GM12878 (cell line): ENCODE results near the gene PARP1. TPM values are rescaled to one million over a fixed set of nuclear protein-coding genes. Genes with fewer than 3 reads are reported as not detected.

Source experiments
- ATAC-seq: fragments of 200-7000 bp; cut with Tn5 transposase; 3 replicates; pipeline ENCODE4 v1.9.1; 2020; ENCODE audit warnings: mild to moderate bottlenecking, moderate library complexity
- BruUV-seq: library from RNA; stranded (reverse); fragments of 400-500 nt; replicated peaks from 2 replicates; lab custom pipeline; 2021; lab: Mats Ljungman, UMichigan
- CTCF ChIA-PET: fragments of 300-600 bp; sonication (Branson Sonifier 250); formaldehyde crosslinking; extraction: SDS; loops from one replicate; lab custom pipeline; 2021; ENCODE audit warnings: inconsistent platforms; lab: Yijun Ruan, JAX
- POLR2A ChIA-PET: fragments of 350-600 bp; formaldehyde crosslinking; extraction: SDS; loops from one replicate; lab custom pipeline; 2021; ENCODE audit warnings: inconsistent platforms; lab: Charles Lee
- RAD21 ChIA-PET: fragments of 300-600 bp; sonication (Branson Sonifier 250); formaldehyde crosslinking; loops from one replicate; lab custom pipeline; 2023; ENCODE audit warnings: antibody characterized with exemption; ENCODE audit not compliant: unreplicated experiment; lab: Charles Lee
- SMC1A ChIA-PET: fragments of 300-600 bp; sonication (Branson Sonifier 250); formaldehyde crosslinking; loops from one replicate; lab custom pipeline; 2023; ENCODE audit not compliant: unreplicated experiment, uncharacterized antibody; lab: Charles Lee
- DNase-seq: peaks from one replicate; pipeline ENCODE4 v3.0.0-alpha.2; 2011; ENCODE audit warnings: low read depth, low spot score
- FAIRE-seq: peaks from 3 replicates; lab custom pipeline; 2011; peaks lifted over from hg19 to GRCh38; lab: Jason Lieb, UNC
- H2AFZ ChIP-seq: 2 replicates; pipeline ENCODE4 v1.6.0; 2011; ENCODE audit warnings: low read depth, low read length, control low read depth; ENCODE audit not compliant: control insufficient read depth
- H3K27ac ChIP-seq: 2 replicates; pipeline ENCODE4 v1.5.1; 2011; ENCODE audit warnings: control low read depth; ENCODE audit not compliant: control insufficient read depth, insufficient read depth
- H3K27me3 ChIP-seq, 2 experiments: replicated peaks in 1 of 2; 2 replicates each; pipeline versions ENCODE4 v1.6.0 to v1.6.1; 2011; ENCODE audit warnings: low read length in 1 of 2; ENCODE audit not compliant: control insufficient read depth in 2 of 2, insufficient read depth in 2 of 2
- H3K36me3 ChIP-seq, 2 experiments: 2 replicates each; pipeline ENCODE4 v1.5.1; 2011; ENCODE audit warnings: low read length in 1 of 2; ENCODE audit not compliant: control insufficient read depth in 2 of 2, insufficient read depth in 2 of 2
- H3K4me1 ChIP-seq: 2 replicates; pipeline ENCODE4 v1.6.1; 2011; ENCODE audit warnings: mild to moderate bottlenecking, low read length, moderate library complexity, mixed read lengths; ENCODE audit not compliant: control insufficient read depth, insufficient read depth
- H3K4me2 ChIP-seq: 2 replicates; pipeline ENCODE4 v1.6.0; 2011; ENCODE audit warnings: control low read depth; ENCODE audit not compliant: control insufficient read depth, insufficient read depth
- H3K4me3 ChIP-seq: fragments of 200-600 bp; sonication (generic); 2 replicates; pipeline ENCODE4 v1.5.1; 2016
- H3K79me2 ChIP-seq: 2 replicates; pipeline ENCODE4 v1.6.0; 2011; ENCODE audit warnings: low read length; ENCODE audit not compliant: control insufficient read depth, insufficient read depth
- H3K9ac ChIP-seq: 2 replicates; pipeline ENCODE4 v1.8.0; 2011; ENCODE audit warnings: low read length, control low read depth, mixed read lengths; ENCODE audit not compliant: control insufficient read depth, insufficient read depth
- H3K9me3 ChIP-seq: replicated peaks from 3 replicates; pipeline ENCODE4 v1.5.1; 2011; ENCODE audit warnings: mild to moderate bottlenecking, low read length; ENCODE audit not compliant: control insufficient read depth, insufficient read depth
- H4K20me1 ChIP-seq: 2 replicates; pipeline ENCODE4 v1.6.0; 2011; ENCODE audit not compliant: control insufficient read depth, insufficient read depth
- DPF2 ChIP-seq: fragments of 450-650 bp; IDR thresholded peaks from 2 replicates; pipeline ENCODE4 v1.6.1; 2017; ENCODE audit warnings: mild to moderate bottlenecking
- MTA3 ChIP-seq: IDR thresholded peaks from 2 replicates; pipeline ENCODE4 v1.6.1; 2012; ENCODE audit warnings: low read length, inconsistent platforms, borderline replicate concordance
- PAX5 ChIP-seq: IDR thresholded peaks from 2 replicates; pipeline ENCODE4 v1.6.1; 2011; ENCODE audit warnings: low read depth, low read length, borderline replicate concordance
- POU2F2 ChIP-seq: IDR thresholded peaks from 3 replicates; pipeline ENCODE4 v1.6.1; 2011; ENCODE audit warnings: low read depth, mild to moderate bottlenecking, low read length, borderline replicate concordance
- RFX5 ChIP-seq: IDR thresholded peaks from 2 replicates; pipeline ENCODE4 v1.6.1; 2011; ENCODE audit warnings: low read depth, low read length, improper control_type of control experiment
- TCF12 ChIP-seq: IDR thresholded peaks from 2 replicates; pipeline ENCODE4 v1.6.1; 2011; ENCODE audit warnings: low read depth, mild to moderate bottlenecking, low read length
- WGBS: methylation state at CpG from one replicate; pipeline ENCODE4 v1.1.6; 2016; ENCODE audit warnings: low lambda C conversion rate; ENCODE audit not compliant: insufficient replicate concordance, insufficient coverage; ENCODE audit errors: missing lambda C conversion rate; 5-methylcytosine and 5-hydroxymethylcytosine counted together
- in situ Hi-C: fragments of 300-500 bp; cut with MboI; formaldehyde crosslinking; loops from 9 replicates; pipeline ENCODE4 v1.14.3; 2018; ENCODE audit warnings: mixed read lengths
- intact Hi-C: fragments of 100-400 bp; cut with micrococcal nuclease; formaldehyde crosslinking; loops from one replicate; pipeline ENCODE4 v1.14.2; 2022; ENCODE audit not compliant: unreplicated experiment
- polyA plus RNA-seq, 11 experiments: library from polyadenylated mRNA; depleted of rRNA in 4 of 11; unstranded in 6 of 11; stranded (reverse) in 5 of 11; fragments of >200 nt; fragmentation: Nextera tagmentation in 4 of 11; fragmentation: Illumina TruSeq in 1 of 11; extraction: Ambion mirVana in 4 of 11; extraction: Trizol in 1 of 11; gene quantifications; 1 replicate in 1 of 11; 2 replicates in 10 of 11; pipeline versions ENCODE4 v1.2.1 to v1.2.3, GENCODE V29; 2011 to 2016; ENCODE audit warnings: inconsistent platforms in 2 of 11, missing spikeins in 2 of 11, low read depth in 1 of 11
- total RNA-seq, 4 experiments: library from RNA; depleted of rRNA in 3 of 4; stranded (reverse); fragments of >200 nt in 3 of 4; fragmentation: Illumina TruSeq in 1 of 4; extraction: Trizol in 1 of 4; gene quantifications; 2 replicates each; pipeline versions ENCODE4 v1.2.1 to v1.2.3, GENCODE V29; 2013 to 2021

The PARP1 gene
- total and polyA plus RNA-seq, 10 of the 15 experiments (the other 5 are each of a cell fraction or from before 2014, with no cell fraction given) = 113 to 287 (median 265) TPM

DNA sequence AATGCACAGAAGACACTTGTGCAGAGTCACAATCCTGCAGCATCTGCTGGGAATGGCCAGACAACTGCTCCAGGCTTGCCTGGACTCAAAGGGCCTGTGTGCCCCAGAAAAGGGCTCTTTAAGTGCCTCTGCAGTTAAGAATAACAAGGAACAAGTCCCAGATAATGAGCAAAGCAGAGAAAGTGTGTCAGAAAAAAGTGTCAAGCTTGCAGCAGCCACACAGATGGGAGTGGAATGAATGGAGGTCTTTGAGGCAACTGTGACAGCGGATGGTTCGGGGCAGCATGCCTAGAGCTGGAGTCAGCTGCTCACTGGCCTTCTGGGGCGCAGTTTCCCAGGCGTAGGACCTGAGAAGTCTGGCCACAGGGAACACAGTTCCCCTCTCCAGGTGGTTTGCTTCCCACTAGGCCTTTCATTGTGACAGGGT, 5.1 kb downstream of the PARP1 start:
- H3K79me2 ChIP-seq = peaks cover 80% of the 10 kb centered on the region
- peak overlapping the region; percentile 86 for H3K4me3 ChIP-seq
- ChIA-PET CTCF (interaction anchor here (0.8 to 1.6 kb wide), 5 partner anchors 42 to 277 kb away, joined by 3 to 6 read pairs (median 5); no protein-coding TSS in a partner anchor), POLR2A (interaction anchor here (0.5 to 1.0 kb wide), 2 partner anchors 14 to 222 kb away, joined by 3 read pairs; no protein-coding TSS in a partner anchor), SMC1A (interaction anchor here (1.3 to 2.3 kb wide), 3 partner anchors 10 to 122 kb away, joined by 4 to 6 read pairs (median 4); no protein-coding TSS in a partner anchor), RAD21 (interaction anchor here (0.8 to 1.8 kb wide), 3 partner anchors 41 to 93 kb away, joined by 3 to 4 read pairs (median 3); partner anchors contain the start of gene LIN9)
- in situ Hi-C loops (no loop called here), intact Hi-C loops (loop anchor here (10.0 kb wide), 1 partner anchor 332 kb away; the partner anchor contains the start of gene ITPKB)
- H2AFZ ChIP-seq = no peak overlapping the region
- ATAC-seq (no peak), DNase-seq (no peak), FAIRE-seq (no peak)
- H3K4me1 ChIP-seq = peaks cover 22% of the 10 kb centered on the region
- no peaks in the 10 kb centered on the region for H3K27me3 ChIP-seq
- WGBS = 92% methylated on average over 4 of the region's 4 CpGs
- TF ChIP-seq POU2F2 (no peak), RFX5 (no peak), DPF2 (no peak), TCF12 (no peak), MTA3 (no peak), PAX5 (no peak)
- peak overlapping the region; percentile 29; the same call in 1 of the 2 replicates for H3K27ac ChIP-seq
- no peaks in the 10 kb centered on the region for H3K9me3 ChIP-seq
- BruUV-seq = no TSS peak
- H3K36me3 ChIP-seq = peaks cover 15 to 16% of the 10 kb centered on the region in 2 experiments
- no peaks in the 10 kb centered on the region for H4K20me1 ChIP-seq
- peak overlapping the region; percentile 14 for H3K4me2 ChIP-seq
- no peak overlapping the region for H3K9ac ChIP-seq
